ENCODE results near the gene TP53BP2.
"Not testable (repeated sequence)": the region's sequence is repeated elsewhere in the genome, so short reads cannot be mapped to it uniquely, and the experiment has no call there.

The TP53BP2 gene

GRCh38 chr1:223740038-223740736, 105.6 kb downstream of the TP53BP2 start:
- not testable (repeated sequence) for DNase-seq

GRCh38 chr1:223739366-223740037, 106.2 kb downstream of the TP53BP2 start:
- DNase-seq: no peak

GRCh38 chr1:223738465-223739365, 107.0 kb downstream of the TP53BP2 start:
- no peak for DNase-seq

- no peak for DNase-seq
These were observed 108.4 kb downstream of the TP53BP2 start for GRCh38 chr1:223737342-223737741.

GRCh38 chr1:223736638-223737037, 109.1 kb downstream of the TP53BP2 start:
- not testable (repeated sequence) for DNase-seq

- DNase-seq: no peak
These were observed 111.6 kb downstream of the TP53BP2 start for GRCh38 chr1:223733898-223734852.

- no peak for DNase-seq
These were observed 112.6 kb downstream of the TP53BP2 start for GRCh38 chr1:223732993-223733798.

GRCh38 chr1:223731133-223731770, 114.5 kb downstream of the TP53BP2 start:
- no peak for DNase-seq

GRCh38 chr1:223730479-223731132, 115.1 kb downstream of the TP53BP2 start:
- DNase-seq: no peak

- DNase-seq: no peak
These were observed 115.8 kb downstream of the TP53BP2 start for GRCh38 chr1:223729906-223730305.

Measured in effector CD8-positive, alpha-beta T cell (primary cell).